H1 (cell line): ENCODE measurements around the gene COL19A1. TPM values are rescaled to one million over a fixed set of nuclear protein-coding genes. Genes with fewer than 3 reads are reported as not detected.

Source experiments
- CTCF ChIA-PET: fragments of 300-600 bp; sonication (Branson Sonifier 250); formaldehyde crosslinking; loops from one replicate; lab custom pipeline; 2021; ENCODE audit not compliant: partially characterized antibody; lab: Charles Lee
- POLR2A ChIA-PET: fragments of 300-600 bp; sonication (Branson Sonifier 250); formaldehyde crosslinking; loops from one replicate; lab custom pipeline; 2021; ENCODE audit warnings: inconsistent platforms; ENCODE audit not compliant: partially characterized antibody; lab: Charles Lee
- DNase-seq, 2 experiments: peaks; one replicate each; pipeline versions ENCODE4 v3.0.0 to v3.0.0-alpha.2; 2010 to 2022; ENCODE audit warnings: low spot score in 2 of 2, low read depth in 1 of 2, mixed read lengths in 1 of 2
- FAIRE-seq: peaks from 2 replicates; lab custom pipeline; 2011; peaks lifted over from hg19 to GRCh38; lab: Jason Lieb, UNC
- H2AFZ ChIP-seq: 2 replicates; pipeline ENCODE4 v1.8.1; 2012; ENCODE audit warnings: low read length, inconsistent platforms
- H2AK5ac ChIP-seq: 2 replicates; pipeline ENCODE4 v1.6.1; 2013; ENCODE audit warnings: low read depth, low read length
- H2BK120ac ChIP-seq: replicated peaks from 2 replicates; pipeline ENCODE3; 2013; ENCODE audit warnings: low read depth, low read length, inconsistent platforms
- H2BK12ac ChIP-seq: 2 replicates; pipeline ENCODE4 v1.6.1; 2013; ENCODE audit warnings: low read depth, low read length
- H2BK15ac ChIP-seq: 2 replicates; pipeline ENCODE4 v1.6.1; 2013; ENCODE audit warnings: low read length
- H2BK20ac ChIP-seq: 2 replicates; pipeline ENCODE4 v1.6.1; 2013; ENCODE audit warnings: low read length
- H2BK5ac ChIP-seq: 2 replicates; pipeline ENCODE4 v1.6.1; 2013; ENCODE audit warnings: low read depth, low read length
- H3K14ac ChIP-seq: 2 replicates; pipeline ENCODE4 v1.6.1; 2013; ENCODE audit warnings: inconsistent platforms; ENCODE audit not compliant: insufficient read length
- H3K18ac ChIP-seq: 2 replicates; pipeline ENCODE4 v1.6.1; 2013; ENCODE audit warnings: low read length; ENCODE audit errors: extremely low read depth
- H3K23ac ChIP-seq: 2 replicates; pipeline ENCODE4 v1.6.1; 2013; ENCODE audit warnings: inconsistent platforms; ENCODE audit not compliant: insufficient read length
- H3K23me2 ChIP-seq: 2 replicates; pipeline ENCODE4 v1.6.1; 2013; ENCODE audit warnings: low read depth, low read length
- H3K27ac ChIP-seq: 2 replicates; pipeline ENCODE4 v1.6.1; 2011; ENCODE audit warnings: low read depth, low read length, inconsistent platforms
- H3K27me3 ChIP-seq, 4 experiments: replicated peaks in 1 of 4; 1 replicate in 1 of 4; 2 replicates in 3 of 4; pipeline versions ENCODE4 v1.6.1 to v1.8.1; 2011 to 2013; ENCODE audit warnings: low read length in 3 of 4, mild to moderate bottlenecking in 3 of 4, inconsistent platforms in 2 of 4, mixed read lengths in 2 of 4, moderate library complexity in 1 of 4; ENCODE audit not compliant: control insufficient read depth in 3 of 4, insufficient read depth in 3 of 4; ENCODE audit errors: extremely low read depth in 1 of 4
- H3K36me3 ChIP-seq, 4 experiments: 2 replicates each; pipeline versions ENCODE4 v1.6.1 to v1.8.1; 2011 to 2013; ENCODE audit warnings: mild to moderate bottlenecking in 4 of 4, low read length in 3 of 4, moderate library complexity in 2 of 4, control low read depth in 1 of 4, inconsistent platforms in 1 of 4; ENCODE audit not compliant: insufficient read depth in 4 of 4, control insufficient read depth in 2 of 4
- H3K4ac ChIP-seq: replicated peaks from 2 replicates; pipeline ENCODE3; 2013; ENCODE audit warnings: low read length, low read depth, mixed read lengths, inconsistent platforms; ENCODE audit not compliant: insufficient read length
- H3K4me1 ChIP-seq, 4 experiments: replicated peaks in 1 of 4; 1 replicate in 1 of 4; 2 replicates in 3 of 4; pipeline versions ENCODE4 v1.6.1 to v1.8.1; 2011 to 2013; ENCODE audit warnings: low read length in 3 of 4, inconsistent platforms in 2 of 4, mixed read lengths in 1 of 4; ENCODE audit not compliant: insufficient read depth in 4 of 4, control insufficient read depth in 3 of 4
- H3K4me2 ChIP-seq, 2 experiments: 2 replicates each; pipeline versions ENCODE4 v1.6.1 to v1.8.1; 2011 to 2013; ENCODE audit warnings: low read depth in 2 of 2, low read length in 2 of 2, control low read depth in 1 of 2, inconsistent platforms in 1 of 2, mild to moderate bottlenecking in 1 of 2; ENCODE audit not compliant: insufficient read depth in 1 of 2
- H3K4me3 ChIP-seq, 4 experiments: fragments of 200-600, 300-600 bp in 1 of 4; sonication (generic), shearing (Covaris generic), sonication (Bioruptor Twin) in 1 of 4; 2 replicates each; pipeline versions ENCODE4 v1.5.1 to v1.8.1; 2011 to 2016; ENCODE audit warnings: low read length in 4 of 4, low read depth in 3 of 4, control low read depth in 2 of 4, inconsistent platforms in 2 of 4, mild to moderate bottlenecking in 2 of 4, mixed read lengths in 1 of 4, moderate library complexity in 1 of 4; ENCODE audit not compliant: insufficient read depth in 2 of 4; ENCODE audit errors: extremely low read depth in 1 of 4
- H3K56ac ChIP-seq: replicated peaks from 2 replicates; pipeline ENCODE3; 2013; ENCODE audit warnings: low read depth, mild to moderate bottlenecking, mixed read lengths, low read length, inconsistent platforms; ENCODE audit not compliant: insufficient read length
- H3K79me1 ChIP-seq: 2 replicates; pipeline ENCODE4 v1.6.1; 2013; ENCODE audit warnings: low read depth, low read length, control low read depth
- H3K79me2 ChIP-seq, 2 experiments: 2 replicates each; pipeline versions ENCODE4 v1.6.1 to v1.8.1; 2012 to 2013; ENCODE audit warnings: low read length in 2 of 2, mild to moderate bottlenecking in 2 of 2, inconsistent platforms in 1 of 2; ENCODE audit not compliant: insufficient read depth in 2 of 2, control insufficient read depth in 1 of 2
- H3K9ac ChIP-seq, 4 experiments: replicated peaks in 1 of 4; 1 replicate in 1 of 4; 2 replicates in 3 of 4; pipeline versions ENCODE4 v1.6.1 to v1.8.1; 2011 to 2013; ENCODE audit warnings: low read depth in 3 of 4, low read length in 3 of 4, control low read depth in 2 of 4, mild to moderate bottlenecking in 2 of 4, moderate library complexity in 2 of 4, inconsistent platforms in 1 of 4; ENCODE audit errors: extremely low read depth in 1 of 4
- H3K9me3 ChIP-seq, 2 experiments: 2 replicates each; pipeline versions ENCODE4 v1.6.1 to v1.8.1; 2012 to 2013; ENCODE audit warnings: mild to moderate bottlenecking in 2 of 2, moderate library complexity in 2 of 2, control low read depth in 1 of 2, inconsistent platforms in 1 of 2, low read depth in 1 of 2, low read length in 1 of 2, mixed read lengths in 1 of 2; ENCODE audit not compliant: insufficient read depth in 2 of 2
- H4K20me1 ChIP-seq, 2 experiments: replicated peaks in 1 of 2; 2 replicates each; pipeline versions ENCODE3 to v1.8.1; 2011 to 2013; ENCODE audit warnings: inconsistent platforms in 2 of 2, low read length in 2 of 2, mild to moderate bottlenecking in 1 of 2; ENCODE audit not compliant: insufficient read depth in 2 of 2, control insufficient read depth in 1 of 2
- H4K5ac ChIP-seq: 2 replicates; pipeline ENCODE4 v1.6.1; 2013; ENCODE audit warnings: low read length, low read depth, mixed read lengths, inconsistent platforms; ENCODE audit not compliant: insufficient read length
- H4K8ac ChIP-seq: 2 replicates; pipeline ENCODE4 v1.8.0; 2013; ENCODE audit warnings: mild to moderate bottlenecking, moderate library complexity, low read length, inconsistent platforms; ENCODE audit not compliant: insufficient read depth; ENCODE audit errors: extremely low read depth
- H4K91ac ChIP-seq: replicated peaks from 2 replicates; pipeline ENCODE3; 2013; ENCODE audit warnings: low read length, mixed read lengths, inconsistent platforms; ENCODE audit not compliant: insufficient read length
- BCL11A ChIP-seq, 2 experiments: IDR thresholded peaks; one replicate each; pipeline ENCODE4 v1.6.1; 2011; ENCODE audit warnings: low read depth in 2 of 2, low read length in 2 of 2, mild to moderate bottlenecking in 2 of 2
- CTBP2 ChIP-seq: IDR thresholded peaks from 2 replicates; pipeline ENCODE4 v1.7.0; 2011; ENCODE audit warnings: borderline replicate concordance, mild to moderate bottlenecking, moderate library complexity, mixed read lengths, low read length; ENCODE audit not compliant: insufficient read depth, insufficient read length
- GABPA ChIP-seq: IDR thresholded peaks from 2 replicates; pipeline ENCODE4 v1.6.1; 2011; ENCODE audit warnings: mild to moderate bottlenecking, low read length, moderate library complexity, borderline replicate concordance; ENCODE audit not compliant: insufficient read depth
- GTF2F1 ChIP-seq: IDR thresholded peaks from 2 replicates; pipeline ENCODE4 v1.6.1; 2012; ENCODE audit warnings: low read depth, low read length, improper control_type of control experiment, borderline replicate concordance
- HDAC6 ChIP-seq: IDR thresholded peaks from one replicate; pipeline ENCODE4 v1.7.1; 2012; ENCODE audit warnings: low read depth, mild to moderate bottlenecking, inconsistent platforms, low read length, moderate library complexity
- JUND ChIP-seq: IDR thresholded peaks from 2 replicates; pipeline ENCODE4 v1.6.1; 2011; ENCODE audit warnings: mild to moderate bottlenecking, improper control_type of control experiment, low read length
- MAFK ChIP-seq: IDR thresholded peaks from 2 replicates; pipeline ENCODE4 v1.6.1; 2012; ENCODE audit warnings: low read depth, mild to moderate bottlenecking, improper control_type of control experiment, low read length
- RXRA ChIP-seq: IDR thresholded peaks from 2 replicates; pipeline ENCODE4 v1.6.1; 2011; ENCODE audit warnings: low read depth, mild to moderate bottlenecking, low read length, moderate library complexity; ENCODE audit not compliant: insufficient read depth
- TBP ChIP-seq: IDR thresholded peaks from 2 replicates; pipeline ENCODE4 v1.6.1; 2011; ENCODE audit warnings: low read depth, low read length, improper control_type of control experiment
- WGBS, 2 experiments: shearing (Covaris generic) in 1 of 2; methylation state at CpG; one replicate each; pipeline versions ENCODE4 v1.1.6 to v1.1.7; 2013 to 2015; ENCODE audit warnings: low lambda C conversion rate in 2 of 2, mixed read lengths in 2 of 2, inconsistent platforms in 1 of 2, low coverage in 1 of 2, missing lambda C conversion rate in 1 of 2; ENCODE audit not compliant: insufficient replicate concordance in 2 of 2, insufficient coverage in 1 of 2, insufficient read length in 1 of 2; ENCODE audit errors: extremely low coverage in 1 of 2, missing lambda C conversion rate in 1 of 2; 5-methylcytosine and 5-hydroxymethylcytosine counted together
- polyA plus RNA-seq, 7 experiments: library from polyadenylated mRNA; depleted of rRNA in 3 of 7; stranded (reverse) in 5 of 7; unstranded in 2 of 7; fragments of >200 nt in 5 of 7; fragments of 200-250 nt in 2 of 7; gene quantifications; 1 replicate in 5 of 7; 2 replicates in 1 of 7; 4 replicates in 1 of 7; pipeline versions ENCODE4 v1.2.1 to v1.2.3, GENCODE V29; 2011 to 2013; ENCODE audit warnings: missing spikeins in 2 of 7, mixed read lengths in 2 of 7
- total RNA-seq: library from RNA; stranded (reverse); fragmentation: NEBNext Ultra II Directional; extraction: Animal tissue kit (Norgen Biotek cat#: 25700); gene quantifications from 2 replicates; pipeline ENCODE4 v1.2.1, GENCODE V29; 2021
- TF ChIP-seq, protein P1 (sequence below): IDR thresholded peaks from 2 replicates; pipeline ENCODE4 v1.6.1; 2011; ENCODE audit warnings: low read length, improper control_type of control experiment

The COL19A1 gene
- total and polyA plus RNA-seq, 2 of the 8 experiments (the other 6 are each of a cell fraction or from before 2014, with no cell fraction given), result not detected

- no peak for FAIRE-seq
Observed at GRCh38 chr6:70133246-70133645, 266.9 kb downstream of the COL19A1 start.

More at GRCh38 chr6:70133246-70133645, 266.9 kb downstream of the COL19A1 start:
- H3K36me3 ChIP-seq, result no peaks in the 10 kb centered on the region
- H3K56ac ChIP-seq, result no peak overlapping the region
- H2AK5ac ChIP-seq, result no peak overlapping the region
- H3K27me3 ChIP-seq, result no peaks in the 10 kb centered on the region
- peak overlapping the region; percentile 91; the same call in 1 of the 2 replicates for H2BK12ac ChIP-seq
- H4K20me1 ChIP-seq, result no peaks in the 10 kb centered on the region
- H4K5ac ChIP-seq, result no peak overlapping the region
- no peak overlapping the region for H3K4ac ChIP-seq
- no peak overlapping the region for H3K23ac ChIP-seq
- no peak overlapping the region for H3K18ac ChIP-seq
- 95% methylated on average over 4 of the region's 4 CpGs; no CpG with 5 or more reads in 1 of the 2 experiments for WGBS, 2 experiments
- H3K14ac ChIP-seq, result no peak overlapping the region
- H2BK5ac ChIP-seq, result no peak overlapping the region; the same call in 1 of the 2 replicates
- no peak for DNase-seq
- no peak overlapping the region for H2BK15ac ChIP-seq
- H3K4me1 ChIP-seq, result peaks cover 0 to 8% (median 3%) of the 10 kb centered on the region in 4 experiments; a peak in 3 of 7 replicates
- H2AFZ ChIP-seq, result no peak overlapping the region
- TF ChIP-seq BCL11A (IDR thresholded peaks at IDR 0.05; ENCODE audit: low read depth in 2 of 2, low read length in 2 of 2) (no peak), JUND (no peak), TBP (no peak), RXRA (no peak), MAFK (no peak), HDAC6 (no peak), GABPA (no peak), CTBP2 (no peak), GTF2F1 (no peak)
- TF ChIP-seq, protein P1, sequence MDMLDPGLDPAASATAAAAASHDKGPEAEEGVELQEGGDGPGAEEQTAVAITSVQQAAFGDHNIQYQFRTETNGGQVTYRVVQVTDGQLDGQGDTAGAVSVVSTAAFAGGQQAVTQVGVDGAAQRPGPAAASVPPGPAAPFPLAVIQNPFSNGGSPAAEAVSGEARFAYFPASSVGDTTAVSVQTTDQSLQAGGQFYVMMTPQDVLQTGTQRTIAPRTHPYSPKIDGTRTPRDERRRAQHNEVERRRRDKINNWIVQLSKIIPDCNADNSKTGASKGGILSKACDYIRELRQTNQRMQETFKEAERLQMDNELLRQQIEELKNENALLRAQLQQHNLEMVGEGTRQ, result no peak
- H3K9me3 ChIP-seq, result no peaks in the 10 kb centered on the region
- H3K27ac ChIP-seq, result no peak overlapping the region
- no peak overlapping the region for H4K91ac ChIP-seq
- no peak overlapping the region for H3K4me2 ChIP-seq
- no peaks in the 10 kb centered on the region for H3K79me2 ChIP-seq
- ChIA-PET CTCF (no interaction called here), POLR2A (no interaction called here)
- no peak overlapping the region for H4K8ac ChIP-seq
- no peak overlapping the region for H2BK120ac ChIP-seq
- H3K23me2 ChIP-seq, result no peaks in the 10 kb centered on the region
- H3K4me3 ChIP-seq, result no peak overlapping the region
- H3K79me1 ChIP-seq, result no peaks in the 10 kb centered on the region
- no peak overlapping the region for H2BK20ac ChIP-seq
- no peak overlapping the region for H3K9ac ChIP-seq
